Esophagus muscularis mucosa (tissue), 4 donors: ENCODE measurements around the gene MYCBP2. TPM values are rescaled to one million over a fixed set of nuclear protein-coding genes. Genes with fewer than 3 reads are reported as not detected.

Experiments used
- DNase-seq: peaks from one replicate; pipeline ENCODE4 v3.0.0-alpha.2; 2017; ENCODE audit errors: extremely low spot score
- H3K27ac ChIP-seq, 4 donors: fragments of 200-600 bp; sonication (generic); replicated peaks in 1 of 4; 1 replicate in 3 of 4; 2 replicates in 1 of 4; pipeline ENCODE4 v1.5.1; 2016 to 2019; ENCODE audit warnings: mild to moderate bottlenecking in 1 of 4
- H3K27me3 ChIP-seq, 4 donors: fragments of 200-600 bp; sonication (generic); one replicate each; pipeline versions ENCODE4 v1.5.1 to v1.6.0; 2016 to 2019
- H3K36me3 ChIP-seq, 4 donors: fragments of 200-600 bp; sonication (generic); one replicate each; pipeline ENCODE4 v1.5.1; 2016 to 2019
- H3K4me1 ChIP-seq, 4 donors: fragments of 200-600 bp; sonication (generic); one replicate each; pipeline ENCODE4 v1.5.1; 2016 to 2019
- H3K4me3 ChIP-seq, 4 donors: fragments of 200-600 bp; sonication (generic); 1 replicate in 2 of 4; 2 replicates in 2 of 4; pipeline ENCODE4 v1.5.1; 2016 to 2019; ENCODE audit warnings: mild to moderate bottlenecking in 4 of 4, moderate library complexity in 1 of 4
- H3K9me3 ChIP-seq, 4 donors: fragments of 200-600 bp; sonication (generic); 1 replicate in 3 of 4; 2 replicates in 1 of 4; pipeline ENCODE4 v1.5.1; 2016 to 2019
- EP300 ChIP-seq: sonication (generic); formaldehyde crosslinking; IDR thresholded peaks from one replicate; pipeline ENCODE4 v1.6.1; 2017; ENCODE audit warnings: antibody characterized with exemption
- POLR2A ChIP-seq: fragments of 450-650 bp; IDR thresholded peaks from one replicate; pipeline ENCODE4 v1.6.1; 2017; ENCODE audit warnings: antibody characterized with exemption, moderate library complexity, mild to moderate bottlenecking, low read depth
- POLR2AphosphoS5 ChIP-seq, 2 donors: sonication (generic); formaldehyde crosslinking; IDR thresholded peaks; one replicate each; pipeline ENCODE4 v1.6.1; 2017; ENCODE audit warnings: antibody characterized with exemption in 2 of 2
- WGBS: methylation state at CpG from one replicate; pipeline ENCODE4 v1.1.5; 2018; 5-methylcytosine and 5-hydroxymethylcytosine counted together
- intact Hi-C: fragments of 100-400 bp; cut with DNase I; formaldehyde crosslinking; loops from one replicate; pipeline ENCODE4 v1.15.1; 2023
- total RNA-seq, 4 donors: library from RNA; depleted of rRNA; stranded (reverse); fragments of >200 nt; gene quantifications; one replicate each; pipeline versions ENCODE4 v1.1.0 to v1.2.1, GENCODE V29; 2016
- TF ChIP-seq, protein P1 (sequence below), 3 experiments: fragments of 200-600 bp in 2 of 3; fragments of 450-650 bp in 1 of 3; sonication (generic) in 2 of 3; IDR thresholded peaks; one replicate each; pipeline ENCODE4 v1.5.1; 2017 to 2019; ENCODE audit warnings: antibody characterized with exemption in 3 of 3, mild to moderate bottlenecking in 2 of 3, moderate library complexity in 1 of 3

The MYCBP2 gene
- total RNA-seq, 4 donors from 2014 or later, result 96.1 to 117 (median 108) TPM

- Histone ChIP-seq H3K4me1 (peaks cover 0 to 5% (median 0%) of the 10 kb centered on the region in 4 donors), H3K27me3 (no peaks in the 10 kb centered on the region), H3K27ac (no peak overlapping the region), H3K36me3 (peaks cover 16 to 64% (median 38%) of the 10 kb centered on the region in 4 donors), H3K9me3 (no peaks in the 10 kb centered on the region), H3K4me3 (no peak overlapping the region)
- 82% methylated on average over 4 of the region's 4 CpGs for WGBS
- intact Hi-C loops, result no loop called here
- TF ChIP-seq POLR2A (no peak), POLR2AphosphoS5 (IDR thresholded peaks at IDR 0.05) (no peak), EP300 (no peak)
- TF ChIP-seq, protein P1, sequence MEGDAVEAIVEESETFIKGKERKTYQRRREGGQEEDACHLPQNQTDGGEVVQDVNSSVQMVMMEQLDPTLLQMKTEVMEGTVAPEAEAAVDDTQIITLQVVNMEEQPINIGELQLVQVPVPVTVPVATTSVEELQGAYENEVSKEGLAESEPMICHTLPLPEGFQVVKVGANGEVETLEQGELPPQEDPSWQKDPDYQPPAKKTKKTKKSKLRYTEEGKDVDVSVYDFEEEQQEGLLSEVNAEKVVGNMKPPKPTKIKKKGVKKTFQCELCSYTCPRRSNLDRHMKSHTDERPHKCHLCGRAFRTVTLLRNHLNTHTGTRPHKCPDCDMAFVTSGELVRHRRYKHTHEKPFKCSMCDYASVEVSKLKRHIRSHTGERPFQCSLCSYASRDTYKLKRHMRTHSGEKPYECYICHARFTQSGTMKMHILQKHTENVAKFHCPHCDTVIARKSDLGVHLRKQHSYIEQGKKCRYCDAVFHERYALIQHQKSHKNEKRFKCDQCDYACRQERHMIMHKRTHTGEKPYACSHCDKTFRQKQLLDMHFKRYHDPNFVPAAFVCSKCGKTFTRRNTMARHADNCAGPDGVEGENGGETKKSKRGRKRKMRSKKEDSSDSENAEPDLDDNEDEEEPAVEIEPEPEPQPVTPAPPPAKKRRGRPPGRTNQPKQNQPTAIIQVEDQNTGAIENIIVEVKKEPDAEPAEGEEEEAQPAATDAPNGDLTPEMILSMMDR (IDR thresholded peaks at IDR 0.05), result no peak
- no peak for DNase-seq
Observed at GRCh38 chr13:77196052-77196618, 130.8 kb downstream of the MYCBP2 start.

- WGBS, result 93% methylated on average over 1 of the region's 1 CpG
- H3K36me3 ChIP-seq, result peaks cover 7 to 77% (median 50%) of the 10 kb centered on the region in 4 donors
- no peak for DNase-seq
Observed at GRCh38 chr13:77190349-77190958, 136.4 kb downstream of the MYCBP2 start.

DNA sequence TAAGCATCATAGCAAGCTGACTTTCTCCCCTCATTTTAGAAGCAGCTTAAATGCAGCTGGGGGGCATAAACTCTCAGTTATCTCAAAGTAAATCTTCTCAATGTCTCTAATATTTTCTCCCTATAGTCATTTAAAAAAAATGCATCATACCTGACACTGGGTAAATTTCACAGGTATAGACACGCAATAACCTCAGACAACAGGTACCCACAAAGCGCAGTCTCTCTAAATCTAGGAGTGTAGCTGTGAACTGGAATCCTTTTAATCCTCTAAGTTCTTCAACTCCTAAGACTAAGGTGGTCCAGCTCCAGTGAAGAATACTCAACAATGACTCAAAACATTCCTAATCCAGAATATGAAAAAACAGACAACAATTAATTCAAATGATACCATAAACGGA lies 141.2 kb downstream of the MYCBP2 start:
- H3K27ac ChIP-seq, result no peak overlapping the region
- peaks cover 2 to 77% (median 41%) of the 10 kb centered on the region in 4 donors for H3K36me3 ChIP-seq
- H3K9me3 ChIP-seq, result no peaks in the 10 kb centered on the region
- H3K27me3 ChIP-seq, result no peaks in the 10 kb centered on the region
- H3K4me3 ChIP-seq, result no peak overlapping the region
- no peak for DNase-seq
- intact Hi-C loops, result no loop called here
- TF ChIP-seq POLR2AphosphoS5 (IDR thresholded peaks at IDR 0.05) (no peak), POLR2A (no peak), EP300 (no peak)
- TF ChIP-seq, protein P1 (IDR thresholded peaks at IDR 0.05), result no peak
- 98% methylated on average over 3 of the region's 3 CpGs for WGBS
- no peaks in the 10 kb centered on the region for H3K4me1 ChIP-seq

More at GRCh38 chr13:77190349-77190958, 136.4 kb downstream of the MYCBP2 start:
- H3K4me3 ChIP-seq, result no peak overlapping the region
- H3K9me3 ChIP-seq, result no peaks in the 10 kb centered on the region
- intact Hi-C loops, result no loop called here
- H3K27me3 ChIP-seq, result no peaks in the 10 kb centered on the region
- H3K27ac ChIP-seq, result no peak overlapping the region
- TF ChIP-seq POLR2AphosphoS5 (IDR thresholded peaks at IDR 0.05), result no peak
- TF ChIP-seq, protein P1 (IDR thresholded peaks at IDR 0.05), result no peak
- TF ChIP-seq POLR2A, result no peak
- no peak for TF ChIP-seq EP300
- no peaks in the 10 kb centered on the region for H3K4me1 ChIP-seq

DNA sequence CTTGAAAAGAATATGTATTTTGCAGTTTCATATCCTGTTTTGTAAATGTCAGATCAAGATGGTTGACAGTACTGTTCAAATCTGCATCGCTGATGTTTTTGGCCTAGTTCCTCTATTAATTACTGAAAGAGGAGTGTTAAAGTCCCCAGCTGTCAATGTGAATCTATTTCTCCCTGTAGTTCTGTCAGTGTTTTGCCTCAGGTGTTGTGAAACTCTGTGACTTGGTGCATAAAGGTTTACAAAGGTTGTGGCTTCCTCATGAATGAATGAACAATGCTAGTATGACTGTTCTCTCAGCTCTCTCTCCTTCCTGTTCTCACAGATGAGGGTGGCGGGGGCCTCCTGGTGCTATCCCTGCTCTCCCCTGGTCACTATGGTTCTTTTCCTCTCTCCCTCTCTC lies 142.4 kb downstream of the MYCBP2 start:
- 89% methylated on average over 2 of the region's 2 CpGs for WGBS
- no peaks in the 10 kb centered on the region for H3K27me3 ChIP-seq
- intact Hi-C loops, result no loop called here
- TF ChIP-seq, protein P1 (IDR thresholded peaks at IDR 0.05), result no peak
- no peak for TF ChIP-seq EP300
- TF ChIP-seq POLR2A, result no peak
- no peak for TF ChIP-seq POLR2AphosphoS5 (IDR thresholded peaks at IDR 0.05)
- H3K36me3 ChIP-seq, result peaks cover 15 to 78% (median 51%) of the 10 kb centered on the region in 4 donors
- H3K4me3 ChIP-seq, result no peak overlapping the region
- no peak for DNase-seq
- no peaks in the 10 kb centered on the region for H3K9me3 ChIP-seq
- H3K27ac ChIP-seq, result no peak overlapping the region
- no peaks in the 10 kb centered on the region for H3K4me1 ChIP-seq
